Activated T-cell treated with anti-CD3 and anti-CD28 coated beads for 4 hours (primary cell): ENCODE measurements around the gene ATP12A.
"Not testable (repeated sequence)": the region's sequence is repeated elsewhere in the genome, so short reads cannot be mapped to it uniquely, and the experiment has no call there.

Source experiments
- DNase-seq: peaks from one replicate; pipeline ENCODE4 v3.0.0-alpha.2; 2020

Gene ATP12A

DNA sequence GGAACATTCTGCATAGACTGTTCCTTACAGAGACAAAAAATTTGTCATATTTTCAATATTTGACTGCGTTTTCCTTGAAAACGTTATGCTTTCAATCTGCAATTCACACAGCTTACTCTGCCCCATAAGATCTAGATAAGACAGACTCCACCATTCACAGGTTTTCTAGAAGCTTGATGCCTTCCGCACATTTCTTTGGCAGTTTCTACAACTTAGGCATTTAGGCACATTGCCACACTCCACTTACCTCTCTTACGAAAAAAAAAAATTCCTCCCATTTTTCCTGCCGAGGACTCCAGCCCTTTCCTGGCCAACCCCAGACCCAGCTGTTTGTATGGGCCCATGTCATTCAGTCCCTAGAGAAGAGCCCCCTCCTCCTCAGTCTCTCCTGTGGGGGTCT lies 11.2 kb downstream of the ATP12A start:
- DNase-seq: no peak

DNA sequence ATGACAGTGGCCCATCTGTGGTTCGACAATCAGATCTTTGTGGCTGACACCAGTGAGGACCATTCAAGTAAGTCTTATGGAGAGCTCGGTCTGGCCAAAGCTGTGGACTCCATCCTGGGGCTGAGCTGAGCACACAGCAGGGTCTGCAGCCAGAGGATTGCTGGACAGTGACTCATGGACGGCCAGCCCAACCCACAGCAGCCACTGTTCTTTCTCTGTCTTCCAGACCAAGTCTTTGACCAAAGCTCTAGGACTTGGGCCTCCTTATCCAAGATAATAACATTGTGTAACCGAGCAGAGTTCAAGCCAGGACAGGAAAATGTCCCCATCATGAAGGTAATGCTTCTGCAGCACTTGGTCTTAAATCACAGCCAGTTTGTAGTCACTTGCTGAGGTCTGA lies 12.4 kb downstream of the ATP12A start:
- no peak for DNase-seq

DNA sequence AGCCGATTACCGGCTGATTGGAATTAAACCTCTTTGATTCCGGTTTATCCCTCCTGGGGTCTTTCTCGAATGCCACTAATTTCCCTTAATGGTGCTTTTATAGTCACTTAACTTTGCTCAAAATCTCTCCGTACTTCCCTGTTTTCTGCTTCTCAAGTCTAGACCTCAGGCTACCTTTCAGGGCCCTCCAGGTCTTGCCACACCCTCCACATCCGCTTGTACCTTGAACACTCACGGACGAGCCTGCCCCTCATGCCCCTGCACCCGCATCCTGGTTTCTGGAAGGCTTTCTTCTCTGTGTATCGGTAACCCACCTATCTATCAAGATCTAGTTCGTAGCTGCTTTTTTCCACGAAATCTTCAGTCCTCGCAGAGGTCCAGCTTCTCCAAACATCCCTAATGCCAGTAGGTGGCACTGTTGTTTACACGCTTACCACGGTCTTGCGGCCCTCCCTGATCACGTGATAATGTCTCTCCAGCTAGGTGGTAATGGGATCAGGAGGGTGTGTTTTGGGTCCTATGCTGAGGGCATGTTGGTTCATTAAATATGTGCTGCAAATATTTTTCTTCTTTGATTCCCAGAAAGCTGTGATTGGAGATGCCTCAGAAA lies 13.8 kb downstream of the ATP12A start:
- no peak for DNase-seq

DNA sequence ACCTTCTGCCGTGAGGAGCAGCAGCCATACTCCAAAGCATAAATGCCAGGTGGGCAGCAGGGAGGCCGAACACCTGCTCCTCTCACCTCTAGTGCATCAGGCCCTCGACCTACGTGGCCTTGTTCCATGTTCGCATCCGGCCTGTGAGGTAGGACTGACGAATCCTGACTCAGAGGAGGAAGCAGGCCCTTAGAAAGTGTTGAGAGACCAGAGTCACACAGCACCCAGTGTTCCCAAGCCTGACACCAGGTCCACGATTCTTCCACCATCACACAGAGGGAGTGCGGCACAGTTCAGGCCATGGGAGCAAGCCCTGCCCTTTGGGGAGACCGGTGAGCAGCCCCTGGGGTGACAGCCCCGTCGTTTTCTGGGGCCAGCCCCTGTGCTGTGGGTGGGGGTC lies 14.7 kb downstream of the ATP12A start:
- DNase-seq: no peak

DNA sequence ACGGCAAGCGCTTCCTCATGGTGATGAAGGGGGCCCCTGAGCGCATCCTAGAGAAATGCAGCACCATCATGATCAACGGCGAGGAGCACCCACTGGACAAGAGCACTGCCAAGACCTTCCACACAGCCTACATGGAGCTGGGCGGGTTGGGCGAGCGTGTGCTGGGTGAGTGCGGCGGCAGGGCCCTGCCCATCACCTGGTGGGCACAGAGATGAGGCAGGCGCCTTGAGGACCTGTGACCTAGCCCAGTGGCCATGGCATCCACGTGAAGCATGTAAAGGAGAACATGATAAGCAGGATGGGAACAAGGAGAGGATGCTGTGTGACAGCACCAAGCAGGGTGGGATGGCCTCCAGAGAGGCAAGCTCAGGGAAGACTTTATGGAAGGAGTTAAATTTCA lies 18.5 kb downstream of the ATP12A start:
- DNase-seq: no peak

DNA sequence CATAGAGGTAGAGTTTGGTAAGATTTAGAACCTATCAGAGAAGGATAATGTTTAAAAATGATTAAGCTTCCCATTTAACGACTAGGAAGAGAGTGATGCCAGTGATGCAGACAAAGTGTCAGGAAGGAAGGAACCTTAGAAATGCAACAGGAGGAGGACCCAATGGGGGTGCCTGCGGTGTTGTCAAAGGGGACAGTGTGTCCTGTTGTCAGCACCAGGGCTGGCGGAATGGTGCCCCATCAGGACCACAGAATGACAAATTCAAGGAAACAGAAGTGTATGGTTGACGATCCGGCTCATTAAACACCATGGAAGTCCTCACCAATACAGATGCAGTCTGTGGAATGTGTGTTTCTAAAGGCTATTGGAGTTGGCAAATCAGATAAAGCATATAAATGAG lies 19.3 kb downstream of the ATP12A start:
- DNase-seq: no peak

DNA sequence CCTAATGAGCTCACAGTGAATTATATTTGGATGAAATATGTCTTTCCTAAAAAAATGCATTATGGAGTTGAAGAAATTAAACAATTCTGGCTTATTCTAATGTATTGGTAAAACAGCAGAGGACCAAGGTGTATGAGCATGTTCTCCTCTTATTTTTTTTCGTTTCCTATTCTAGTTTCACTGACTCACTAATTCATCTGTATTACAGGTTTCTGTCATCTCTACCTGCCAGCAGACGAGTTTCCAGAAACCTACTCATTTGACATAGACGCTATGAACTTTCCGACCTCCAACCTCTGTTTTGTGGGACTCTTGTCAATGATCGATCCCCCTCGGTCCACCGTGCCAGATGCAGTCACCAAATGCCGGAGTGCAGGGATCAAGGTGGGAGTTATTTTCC lies 20.3 kb downstream of the ATP12A start:
- DNase-seq: no peak

DNA sequence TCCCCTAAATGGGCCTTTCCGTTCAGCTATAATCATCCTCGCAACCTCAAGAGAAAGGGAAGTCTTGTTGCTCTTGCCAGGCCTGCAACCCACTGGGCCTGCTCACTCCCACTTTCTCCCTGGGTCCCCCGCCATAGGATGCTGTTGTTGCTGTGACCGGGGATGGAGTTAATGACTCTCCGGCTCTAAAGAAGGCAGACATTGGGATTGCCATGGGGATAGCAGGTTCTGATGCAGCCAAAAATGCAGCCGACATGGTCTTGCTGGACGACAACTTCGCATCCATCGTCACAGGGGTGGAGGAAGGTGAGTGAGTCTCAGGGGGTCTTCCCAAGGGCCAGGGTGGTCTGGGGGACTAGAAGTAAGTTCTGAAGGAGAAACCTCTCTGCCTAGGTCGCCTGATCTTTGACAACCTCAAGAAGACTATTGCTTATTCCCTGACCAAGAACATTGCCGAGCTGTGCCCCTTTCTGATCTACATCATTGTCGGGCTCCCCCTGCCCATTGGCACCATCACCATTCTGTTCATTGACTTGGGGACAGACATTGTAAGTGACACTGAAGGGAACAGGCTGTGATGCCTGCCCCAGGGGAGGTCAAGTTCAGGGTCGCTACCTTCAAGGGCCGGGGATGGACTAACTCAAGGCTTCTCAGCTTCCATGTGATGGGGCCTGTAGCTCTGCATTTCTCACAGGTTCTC lies 26.8 kb downstream of the ATP12A start:
- DNase-seq: no peak

DNA sequence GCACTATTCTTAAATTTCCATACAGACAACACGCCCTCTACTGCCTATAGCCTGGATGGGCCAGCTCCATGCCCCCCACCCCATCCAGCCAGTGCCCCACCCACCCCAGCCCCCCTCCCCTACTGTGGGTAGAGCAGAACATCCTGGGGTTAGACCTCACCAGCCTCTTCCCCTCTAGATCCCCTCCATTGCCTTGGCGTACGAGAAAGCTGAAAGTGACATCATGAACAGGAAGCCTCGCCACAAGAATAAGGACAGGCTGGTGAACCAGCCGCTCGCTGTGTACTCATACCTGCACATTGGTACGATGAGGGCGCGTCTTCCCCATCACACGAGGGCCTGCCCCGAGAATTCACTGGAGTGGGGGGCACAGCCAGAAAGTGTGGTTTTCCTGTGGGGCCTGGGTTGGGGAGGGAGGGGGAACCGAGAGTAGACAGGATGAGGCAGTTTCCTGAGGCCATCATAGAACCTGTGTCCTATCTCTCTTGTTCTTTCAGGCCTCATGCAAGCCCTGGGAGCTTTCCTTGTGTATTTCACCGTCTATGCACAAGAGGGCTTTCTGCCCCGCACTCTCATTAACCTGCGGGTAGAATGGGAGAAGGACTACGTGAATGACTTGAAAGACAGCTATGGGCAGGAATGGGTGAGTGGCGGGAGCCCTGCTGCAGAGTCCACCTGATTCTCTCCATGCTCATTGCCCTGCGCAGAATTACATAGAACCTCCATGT lies 29.1 kb downstream of the ATP12A start:
- DNase-seq: peak; percentile 18

DNA sequence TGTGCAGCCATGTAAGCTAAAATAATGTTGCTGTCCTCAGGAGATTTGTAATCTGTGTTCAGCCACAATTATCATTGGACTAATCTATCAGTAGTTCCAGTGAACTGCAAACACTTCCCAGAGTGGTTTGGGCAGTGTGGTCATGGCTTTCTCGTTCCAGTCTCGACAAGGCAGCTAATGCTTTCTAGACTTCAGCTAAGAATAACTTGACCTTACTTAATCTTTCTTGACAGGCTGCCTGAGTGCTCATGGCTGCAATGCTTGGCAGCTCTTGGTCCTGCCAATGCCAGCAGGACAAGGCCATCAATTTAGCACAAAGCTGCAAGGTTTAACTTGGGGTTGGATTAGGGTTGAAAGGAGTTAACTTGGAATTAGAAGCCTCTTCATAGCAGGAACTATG lies 32.8 kb downstream of the ATP12A start:
- DNase-seq: no peak

DNA sequence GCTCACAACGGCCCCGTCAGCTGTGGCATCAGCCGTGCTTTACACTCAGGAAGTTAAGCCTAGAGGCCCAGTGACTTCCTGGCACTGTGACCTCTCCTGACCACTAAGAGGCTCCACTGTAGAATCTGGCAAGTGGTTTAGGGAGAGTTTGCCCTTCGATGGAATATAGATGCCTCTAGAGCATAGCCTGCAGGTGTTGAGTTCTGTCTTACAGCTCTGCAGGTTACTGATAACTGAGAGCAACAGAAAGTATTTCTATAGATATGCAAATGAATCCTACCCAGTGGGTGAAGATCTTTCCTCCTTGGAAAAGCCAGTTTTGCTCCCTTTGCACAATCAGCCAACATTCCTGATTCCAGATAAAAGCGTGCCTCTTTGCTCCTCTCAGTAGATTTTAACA lies 35.8 kb downstream of the ATP12A start:
- no peak for DNase-seq

DNA sequence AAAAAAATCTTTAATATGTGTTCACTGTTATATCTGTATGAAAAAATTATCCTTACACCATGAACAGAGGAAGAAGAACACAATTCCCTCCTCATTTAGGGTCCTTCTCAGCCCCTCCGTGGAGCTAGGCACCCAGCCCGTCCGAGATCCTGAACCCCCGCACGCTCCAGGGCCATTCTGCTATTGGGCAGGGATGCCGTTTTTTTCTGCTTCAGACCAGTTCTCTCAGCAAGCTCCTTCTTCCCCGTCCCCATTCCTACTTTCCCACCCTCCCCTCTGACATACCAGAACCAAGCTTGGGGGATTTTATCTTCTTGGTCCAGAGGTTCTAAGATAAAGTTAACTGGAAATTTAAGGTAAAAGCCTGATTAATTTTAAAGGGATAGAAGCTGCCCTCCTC lies 36.2 kb downstream of the ATP12A start:
- no peak for DNase-seq

DNA sequence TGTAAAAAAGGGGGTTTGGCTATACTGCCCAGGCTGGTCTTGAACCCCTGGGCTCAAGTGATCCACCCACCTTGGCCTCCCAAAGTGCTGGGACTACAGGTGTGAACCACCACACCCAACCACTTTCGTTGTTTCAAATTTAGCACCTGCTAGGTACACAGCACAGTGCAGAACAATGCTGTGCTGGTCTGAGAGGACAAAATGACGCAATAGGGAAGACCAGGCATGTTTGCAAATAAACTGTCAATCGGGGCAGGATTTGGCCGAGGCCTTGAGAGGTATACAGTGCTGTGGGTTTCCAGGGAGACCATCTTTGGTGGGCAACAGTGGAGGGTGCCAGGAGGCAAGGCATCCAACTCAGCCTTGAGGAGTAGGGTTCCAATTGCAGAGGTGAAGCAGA lies 37.0 kb downstream of the ATP12A start:
- no peak for DNase-seq

DNA sequence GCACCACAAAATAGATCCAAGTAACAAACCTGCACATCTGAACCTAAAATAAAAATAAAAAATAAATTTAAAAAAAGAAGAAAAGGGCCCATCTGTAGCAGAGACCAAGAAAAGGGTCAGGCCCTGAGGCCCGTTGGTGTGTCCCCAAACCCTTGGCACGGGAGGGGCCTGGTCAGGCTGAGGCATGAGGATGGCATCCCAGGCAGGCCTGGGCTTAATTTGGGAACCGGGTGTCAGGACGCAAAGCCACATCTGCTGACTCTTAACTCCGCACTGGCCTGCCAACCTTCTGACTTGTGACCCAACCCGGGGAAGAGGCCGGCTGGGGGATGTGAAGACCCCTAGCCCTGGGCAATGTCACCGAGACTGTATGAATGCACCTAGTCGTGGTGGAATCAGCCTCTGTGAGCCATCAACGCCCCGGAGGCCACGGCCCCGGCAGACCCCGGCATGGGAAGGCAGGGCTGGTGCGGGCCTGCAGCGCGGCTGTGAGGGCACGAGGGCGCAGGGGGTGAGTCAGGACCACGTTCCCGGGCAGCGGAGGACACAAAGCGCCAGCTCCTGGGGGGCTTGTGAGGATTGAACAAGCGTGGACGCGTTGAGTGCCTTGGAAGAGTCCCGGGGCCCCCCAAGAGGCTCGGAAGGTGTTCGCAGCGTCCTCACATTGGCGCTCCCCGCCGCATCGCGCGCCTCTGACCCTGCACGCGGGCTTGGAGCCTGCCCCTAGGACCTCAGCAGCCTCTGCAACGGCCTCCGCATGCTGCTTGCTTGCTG lies 38.2 kb downstream of the ATP12A start:
- DNase-seq: no peak

DNA sequence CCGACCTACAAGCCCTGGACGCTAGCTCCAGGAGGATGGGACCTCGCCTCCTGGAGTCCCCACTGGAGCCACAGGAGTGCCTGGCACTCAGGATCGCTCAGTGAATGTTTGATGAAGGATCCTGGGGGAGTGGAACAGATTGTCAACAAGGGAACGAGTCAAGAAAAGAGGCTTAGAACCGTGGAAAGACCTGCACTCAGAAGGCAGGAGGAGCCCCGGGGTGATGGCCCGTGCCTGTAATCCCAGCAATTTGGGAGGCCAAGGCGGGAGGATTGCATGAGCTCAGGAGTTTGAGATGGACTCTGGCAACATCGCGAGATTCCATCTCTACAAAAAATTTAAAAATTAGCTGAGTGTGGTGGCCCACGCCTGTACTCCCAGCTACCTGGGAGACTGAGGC lies 38.9 kb downstream of the ATP12A start:
- no peak for DNase-seq

DNA sequence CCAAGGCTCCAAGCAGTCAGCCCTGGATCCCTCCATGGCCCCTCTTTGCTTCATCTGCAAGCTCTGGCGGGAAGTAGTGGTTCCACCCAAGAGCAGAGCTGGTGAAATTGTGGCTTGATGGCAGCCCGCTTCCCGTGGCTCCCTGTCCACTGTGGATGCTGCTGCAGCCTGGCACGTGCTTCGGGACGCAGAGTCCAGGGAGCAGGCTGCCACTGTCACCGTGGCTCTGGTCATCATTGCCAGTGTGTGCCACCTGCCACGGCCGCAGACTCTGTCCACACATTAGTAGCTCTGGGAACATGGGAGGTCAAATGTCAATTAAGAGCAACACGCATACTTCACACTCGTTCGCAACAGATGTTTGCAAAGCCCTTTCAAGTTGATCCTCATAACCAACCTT lies 43.0 kb downstream of the ATP12A start:
- DNase-seq: no peak

DNA sequence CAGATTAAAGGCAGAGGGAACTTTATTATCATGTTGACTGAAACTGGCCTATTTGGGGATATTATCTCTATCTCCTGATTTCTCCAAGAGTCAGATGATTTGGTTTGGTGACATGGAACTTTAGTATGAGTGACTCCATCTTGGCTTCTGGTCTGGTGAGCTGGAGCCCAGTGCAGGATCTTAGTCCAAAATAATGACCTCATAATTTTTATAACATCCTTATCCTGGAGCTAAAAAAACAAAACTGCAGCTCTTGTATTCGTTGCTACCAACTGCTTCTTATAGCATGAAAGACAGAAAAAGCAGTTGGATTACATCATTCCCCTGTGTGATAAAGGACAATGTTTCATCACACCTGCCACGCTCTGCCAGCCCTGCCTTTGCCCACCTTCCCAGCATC lies 44.5 kb downstream of the ATP12A start:
- no peak for DNase-seq

DNA sequence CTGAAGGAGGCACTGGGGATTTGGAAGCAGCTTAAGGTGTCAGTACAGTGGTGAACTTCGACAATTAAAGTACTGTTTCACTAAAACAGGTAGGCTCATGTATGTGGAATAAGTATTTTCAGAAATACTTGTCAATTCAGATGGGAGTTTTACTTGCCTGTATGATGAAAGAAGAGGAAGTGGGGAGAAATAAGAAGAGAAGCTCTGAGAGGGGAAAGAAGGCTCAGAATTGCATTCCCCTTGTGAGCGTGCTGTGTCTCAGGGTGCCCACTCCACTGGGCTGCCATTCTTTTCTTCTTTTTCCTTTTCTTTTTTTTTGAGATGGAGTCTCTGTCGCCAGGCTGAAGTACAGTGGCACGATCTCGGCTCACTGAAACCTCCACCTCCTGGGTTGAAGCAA lies 45.2 kb downstream of the ATP12A start:
- DNase-seq: no peak

DNA sequence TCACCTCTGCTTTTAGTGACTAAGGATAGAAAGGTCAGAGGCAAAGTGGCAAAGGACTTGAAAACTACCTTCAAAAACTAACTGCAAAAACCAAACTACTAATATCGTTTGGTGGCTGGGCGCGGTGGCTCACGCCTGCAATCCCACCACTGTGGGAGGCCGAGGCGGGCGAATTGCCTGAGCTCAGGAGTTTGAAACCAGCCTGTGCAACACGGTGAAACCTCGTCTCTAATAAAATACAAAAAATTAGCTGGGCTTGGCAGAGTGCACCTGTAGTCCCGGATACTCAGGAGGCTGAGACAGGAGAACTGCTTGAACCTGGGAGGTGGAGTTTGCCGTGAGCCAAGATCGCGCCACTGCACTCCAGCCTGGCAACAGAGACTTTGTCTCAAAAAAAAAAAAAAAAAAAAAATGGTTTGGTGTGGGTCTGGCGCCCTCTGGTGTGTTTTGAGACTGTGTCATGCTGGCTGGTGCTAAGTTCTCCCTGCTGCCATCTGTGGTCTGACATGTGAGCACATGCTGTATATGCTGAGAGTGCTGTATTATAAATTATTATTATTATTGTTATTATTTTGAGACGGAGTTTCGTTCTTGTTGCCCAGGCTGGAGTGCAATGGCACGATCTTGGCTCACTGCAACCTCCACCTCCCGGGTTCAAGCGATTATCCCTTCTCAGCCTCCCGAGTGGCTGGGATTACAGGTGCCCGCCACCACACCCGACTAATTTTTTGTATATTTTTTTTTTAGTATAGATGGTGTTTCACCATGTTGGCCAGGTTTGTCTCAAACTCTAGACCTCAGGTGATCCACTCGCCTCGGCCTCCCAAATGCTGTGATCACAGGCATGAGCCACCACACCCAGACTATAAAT lies 47.8 kb downstream of the ATP12A start:
- peak; percentile 44 for DNase-seq

DNA sequence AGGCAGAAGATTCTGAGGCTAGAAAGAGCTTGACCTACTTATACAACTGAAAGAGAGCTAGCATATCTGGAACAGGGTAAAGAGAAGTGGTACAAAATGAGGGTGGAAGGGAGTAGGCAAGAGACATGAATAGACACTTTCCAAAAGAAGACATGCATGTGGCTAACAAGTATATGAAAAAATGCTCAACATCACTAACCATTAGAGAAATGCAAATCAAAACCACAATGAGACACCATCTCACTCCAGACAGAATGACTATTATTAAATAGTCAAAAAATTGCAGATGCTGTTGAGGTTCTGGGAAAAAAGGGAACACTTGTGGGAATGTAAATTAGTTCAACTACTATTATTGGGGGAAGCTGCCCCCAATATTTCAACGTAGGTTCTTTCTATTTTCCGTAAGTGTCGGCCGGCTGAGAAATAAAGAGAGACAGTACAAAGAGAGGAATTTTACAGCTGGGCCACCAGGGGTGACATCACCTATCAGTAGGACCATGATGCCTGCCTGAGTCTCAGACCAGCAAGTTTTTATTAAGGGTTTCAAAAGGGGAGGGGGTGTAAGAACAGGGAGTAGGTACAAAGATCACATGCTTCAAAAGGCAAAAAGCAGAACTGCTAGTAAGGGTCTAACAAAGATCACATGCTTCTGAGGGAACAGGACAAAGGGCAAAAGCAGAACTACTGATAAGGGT lies 50.8 kb downstream of the ATP12A start:
- DNase-seq: not testable (repeated sequence)

DNA sequence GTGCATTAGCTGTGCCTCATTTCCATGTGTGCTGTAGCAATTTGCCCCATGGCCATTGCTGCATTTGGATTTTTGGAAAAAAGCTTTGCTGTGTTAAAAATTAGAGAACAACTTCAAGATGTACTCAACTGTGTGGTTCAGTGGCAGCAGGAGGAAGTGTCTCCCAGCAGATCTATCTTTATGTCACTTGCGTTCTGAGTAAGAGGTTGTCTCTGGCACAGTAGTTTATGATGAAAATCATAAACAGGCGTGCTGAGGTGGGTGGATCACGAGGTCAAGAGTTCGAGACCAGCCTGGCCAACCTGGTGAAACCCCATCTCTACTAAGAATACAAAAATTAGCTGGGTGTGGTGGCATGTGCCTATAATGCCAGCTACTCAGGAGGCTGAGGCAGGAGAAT lies 54.7 kb downstream of the ATP12A start:
- no peak for DNase-seq

DNA sequence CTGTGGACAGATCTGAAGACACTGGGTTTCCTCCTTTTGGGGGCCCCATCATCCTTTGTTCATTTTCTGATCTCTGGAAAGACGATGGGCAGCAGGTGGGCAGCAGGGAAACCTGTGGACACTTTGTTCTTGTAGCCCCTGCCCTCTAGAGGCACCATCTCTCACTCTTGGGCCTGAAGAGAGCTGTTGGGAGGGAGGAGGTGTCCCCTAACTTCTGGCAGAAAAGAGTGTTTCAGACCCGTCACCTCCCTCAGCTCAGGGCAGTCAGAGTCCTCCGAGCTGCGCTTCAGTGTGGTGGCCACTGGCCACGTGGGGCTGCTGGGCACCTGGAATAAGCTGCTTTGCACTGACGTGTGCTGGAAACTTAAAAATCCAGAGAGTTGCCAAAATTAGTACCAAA lies 56.8 kb downstream of the ATP12A start:
- DNase-seq: no peak
